ENCODE results near the gene ICAM2. TPM values are rescaled to one million over a fixed set of nuclear protein-coding genes. Genes with fewer than 3 reads are reported as not detected.
A peak's percentile ranks its signal among the peaks of the same experiment; 100 is the strongest.

The ICAM2 gene
- total RNA-seq, 5 donors from 2014 or later (not counting 1 experiment from before 2014, with no cell fraction given) = 69.6 to 132 (median 116) TPM

DNA sequence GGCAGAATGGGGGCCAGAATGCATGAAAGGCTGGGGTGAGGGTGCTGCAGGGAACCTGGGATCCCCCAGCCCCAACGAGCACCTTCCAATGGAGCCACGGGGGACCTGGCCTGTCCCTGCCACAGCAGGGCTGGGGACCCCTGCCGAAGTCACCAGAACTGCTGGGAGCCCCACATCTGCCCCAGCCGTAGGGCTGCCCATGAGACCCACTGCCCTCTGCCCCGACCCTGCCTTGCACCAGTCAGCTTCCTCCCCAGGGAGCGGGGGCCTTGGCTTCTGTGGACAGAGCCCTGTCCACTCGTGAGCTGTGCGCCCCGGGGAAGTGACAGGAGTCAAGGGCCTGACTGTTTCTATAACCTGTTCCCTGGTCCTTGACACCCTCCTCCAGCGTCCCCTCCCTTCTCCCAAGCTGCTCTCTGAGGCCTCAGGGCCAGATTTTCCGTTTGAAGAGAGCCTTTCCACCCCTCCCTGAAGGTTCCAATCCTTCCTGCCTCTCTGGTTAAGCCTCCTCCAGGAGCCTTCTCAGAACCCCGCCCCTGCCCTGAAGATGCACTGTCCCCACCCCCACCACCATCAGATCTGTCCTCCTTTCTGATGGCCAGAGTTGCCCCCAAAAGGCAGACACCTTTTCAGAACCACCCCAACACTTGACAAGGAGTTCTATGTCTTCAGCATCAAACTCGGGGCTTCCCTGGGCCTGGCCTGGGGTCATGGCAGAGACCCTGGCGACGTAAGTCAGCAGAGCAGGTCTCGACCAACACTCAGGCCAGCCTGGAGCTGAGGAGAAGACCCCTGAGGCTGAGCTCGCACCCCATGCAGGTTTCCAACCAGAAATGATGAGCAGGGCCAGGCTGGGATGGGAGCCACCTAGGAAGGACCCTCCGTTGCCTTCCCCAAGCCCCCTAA is 33.0 kb downstream of the ICAM2 start:
- peaks cover 35 to 52% (median 37%) of the 10 kb centered on the region in 3 donors for H3K4me1 Mint-ChIP-seq
- ATAC-seq (replicated peaks in 1 of 4) (no peak), DNase-seq (no peak)
- H3K4me3 Mint-ChIP-seq = no peak overlapping the region
- no peak overlapping the region for H3K4me3 ChIP-seq (ENCODE audit: control insufficient read depth in 1 of 2, extremely low read depth in 1 of 2, low read length in 1 of 2)
- no peaks in the 10 kb centered on the region for H3K9me3 ChIP-seq
- ChIA-PET CTCF (interaction anchor here (0.6 to 1.8 kb wide), 5 partner anchors 9 to 313 kb away, joined by 3 to 13 read pairs (median 3); no protein-coding TSS in a partner anchor), POLR2A (interaction anchor here in 1 of 2 donors (0.5 to 0.6 kb wide), 3 partner anchors 39 to 104 kb away, joined by 3 to 6 read pairs (median 4); no protein-coding TSS in a partner anchor)
- no peaks in the 10 kb centered on the region for H3K36me3 ChIP-seq (ENCODE audit: control insufficient read depth in 2 of 2, extremely low read depth in 1 of 2, insufficient read depth in 1 of 2, low read length in 1 of 2)
- peaks cover 4 to 5% (median 4%) of the 10 kb centered on the region in 3 donors for H3K9me3 Mint-ChIP-seq
- peaks cover 0 to 7% of the 10 kb centered on the region in 2 experiments for H3K27me3 ChIP-seq (replicated peaks in 1 of 2; ENCODE audit: control insufficient read depth in 2 of 2, extremely low read depth in 1 of 2, insufficient read depth in 2 of 2, low read length in 1 of 2)
- H3K27ac ChIP-seq (ENCODE audit: low read length) = no peak overlapping the region
- no peaks in the 10 kb centered on the region for H3K36me3 Mint-ChIP-seq
- peak overlapping the region in 1 of 2 donors; percentile 36 for H3K27ac Mint-ChIP-seq
- peaks cover 2 to 49% of the 10 kb centered on the region in 2 experiments for H3K4me1 ChIP-seq (ENCODE audit: control insufficient read depth in 1 of 2, extremely low read depth in 1 of 2, insufficient read depth in 2 of 2, low read length in 2 of 2)
- 87% methylated on average over 17 of the region's 18 CpGs for WGBS (ENCODE audit: insufficient coverage)
- no peaks in the 10 kb centered on the region for H3K27me3 Mint-ChIP-seq

DNA sequence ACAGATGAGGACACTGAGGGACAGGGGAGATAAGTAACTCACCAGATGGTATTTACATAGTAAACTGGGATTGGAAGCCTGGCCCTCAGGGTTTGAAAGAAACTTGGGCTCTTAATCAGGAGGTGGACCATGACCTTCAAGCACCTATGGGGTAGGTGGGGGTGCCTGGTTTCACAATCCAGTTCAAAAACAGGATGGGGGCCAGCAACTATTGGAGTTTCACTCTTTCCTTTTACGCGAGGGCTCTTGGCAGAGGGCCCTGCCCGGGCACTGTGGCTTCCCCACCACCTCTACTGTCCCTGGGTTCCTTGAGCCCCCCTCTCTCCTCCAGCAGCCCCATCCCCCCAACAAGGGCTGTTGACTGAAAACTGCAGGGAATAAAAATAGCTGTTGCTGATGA is 33.6 kb downstream of the ICAM2 start:
- POLR2A ChIA-PET = interaction anchor here in 1 of 2 donors (0.6 to 0.7 kb wide), 2 partner anchors 68 to 418 kb away, joined by 4 to 6 read pairs; no protein-coding TSS in a partner anchor
- Histone ChIP-seq H3K4me1 (ENCODE audit: control insufficient read depth in 1 of 2, extremely low read depth in 1 of 2, insufficient read depth in 2 of 2, low read length in 2 of 2) (peaks cover 2 to 43% of the 10 kb centered on the region in 2 experiments), H3K9me3 (no peaks in the 10 kb centered on the region), H3K4me3 (ENCODE audit: control insufficient read depth in 1 of 2, extremely low read depth in 1 of 2, low read length in 1 of 2) (no peak overlapping the region), H3K27me3 (replicated peaks in 1 of 2; ENCODE audit: control insufficient read depth in 2 of 2, extremely low read depth in 1 of 2, insufficient read depth in 2 of 2, low read length in 1 of 2) (peaks cover 0 to 7% of the 10 kb centered on the region in 2 experiments), H3K27ac (ENCODE audit: low read length) (no peak overlapping the region), H3K36me3 (ENCODE audit: control insufficient read depth in 2 of 2, extremely low read depth in 1 of 2, insufficient read depth in 1 of 2, low read length in 1 of 2) (no peaks in the 10 kb centered on the region)
- Mint-ChIP-seq H3K27me3 (no peaks in the 10 kb centered on the region), H3K9me3 (peaks cover 4 to 10% (median 4%) of the 10 kb centered on the region in 3 donors), H3K4me3 (no peak overlapping the region), H3K36me3 (no peaks in the 10 kb centered on the region), H3K4me1 (peaks cover 31 to 45% (median 34%) of the 10 kb centered on the region in 3 donors), H3K27ac (peak overlapping the region; percentile 4 to 16)
- no peak for DNase-seq
- no CpG with 5 or more reads among the region's 3 CpGs for WGBS (ENCODE audit: insufficient coverage)
- CTCF ChIA-PET = interaction anchor here in 1 of 2 donors (0.8 to 1.8 kb wide), 2 partner anchors 64 to 67 kb away, joined by 3 to 13 read pairs; no protein-coding TSS in a partner anchor
- ATAC-seq (replicated peaks in 1 of 4) = no peak

DNA sequence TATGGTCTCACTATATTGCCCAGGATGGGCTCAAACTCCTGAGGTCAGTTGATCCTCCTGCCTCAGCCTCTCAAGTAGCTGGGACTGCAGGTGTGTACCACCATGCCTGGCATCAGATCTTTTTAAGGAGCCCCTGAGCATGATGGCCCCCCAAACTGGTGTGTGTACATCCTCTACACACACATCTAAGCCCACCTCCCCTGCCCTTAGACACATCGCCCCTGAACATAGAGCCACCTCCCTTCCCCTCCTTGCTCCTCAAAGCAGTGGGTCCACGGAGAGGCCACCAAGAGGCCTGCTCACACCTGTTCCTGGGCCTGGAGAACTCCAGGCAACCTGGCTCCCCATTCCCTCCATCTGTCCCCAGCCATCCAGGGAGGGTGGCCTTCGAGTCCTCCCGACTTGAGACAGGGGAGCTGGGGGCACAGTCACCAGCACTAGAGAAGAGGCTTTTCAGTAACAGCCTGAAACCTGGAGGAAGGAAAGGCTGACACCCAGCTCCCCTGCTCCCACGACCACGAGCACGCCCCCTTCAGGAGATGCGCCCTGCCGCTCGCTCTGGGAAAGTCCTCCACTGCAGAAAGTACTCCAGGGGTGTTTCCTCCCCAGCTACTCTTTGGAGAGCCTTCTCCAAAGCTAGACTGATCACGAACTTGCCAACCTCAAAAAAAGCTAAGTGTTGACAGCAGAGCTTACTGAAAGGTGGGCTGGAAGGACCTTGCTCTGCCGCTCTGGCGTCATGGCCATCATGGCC is 34.9 kb downstream of the ICAM2 start:
- CTCF ChIA-PET = interaction anchor here in 1 of 2 donors (0.6 to 1.8 kb wide), 3 partner anchors 18 to 66 kb away, joined by 4 to 13 read pairs (median 6); no protein-coding TSS in a partner anchor
- no peak overlapping the region for H3K4me3 Mint-ChIP-seq
- peak; percentile 8 to 37 (median 12) for ATAC-seq (replicated peaks in 1 of 4)

DNA sequence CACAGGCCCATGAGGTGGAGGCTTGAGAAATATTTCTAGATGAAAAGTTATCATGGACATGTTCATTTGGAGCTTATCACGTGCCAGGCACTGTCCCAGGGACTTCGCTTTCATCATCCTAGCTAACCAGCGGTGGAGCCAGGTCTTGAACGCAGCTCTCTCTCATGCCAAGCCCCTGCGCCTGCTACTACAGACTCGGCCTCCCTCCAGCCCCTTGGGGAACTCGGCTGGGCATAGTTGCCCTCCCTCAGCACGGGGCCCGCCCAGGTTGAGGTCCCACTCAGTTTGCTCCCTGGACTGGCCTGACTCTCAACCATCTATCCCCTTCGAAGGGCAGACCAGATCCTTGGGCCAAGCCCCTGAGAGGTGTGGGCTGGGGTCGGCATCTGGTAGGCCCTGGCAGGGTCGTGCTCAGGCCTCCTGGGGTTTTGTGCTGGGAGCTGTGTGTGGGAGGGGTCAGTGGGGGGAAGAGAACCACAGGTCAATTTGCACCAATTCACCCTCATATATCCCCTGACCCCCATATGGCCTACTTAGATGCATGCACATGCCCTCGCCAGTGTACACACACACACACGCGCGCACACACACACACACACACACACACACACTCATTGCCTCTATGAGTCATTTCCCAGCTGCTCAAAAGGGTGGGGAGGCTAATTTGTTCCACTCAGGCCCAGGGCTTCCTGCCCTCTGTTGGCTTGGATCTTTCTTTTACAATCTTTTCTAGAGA is 35.6 kb downstream of the ICAM2 start:
- no peak overlapping the region for H3K4me3 Mint-ChIP-seq

More for the DNA sequence above, 34.9 kb downstream of the ICAM2 start:
- H3K27me3 ChIP-seq (replicated peaks in 1 of 2; ENCODE audit: control insufficient read depth in 2 of 2, extremely low read depth in 1 of 2, insufficient read depth in 2 of 2, low read length in 1 of 2) = peaks cover 0 to 4% of the 10 kb centered on the region in 2 experiments
- no peak for DNase-seq
- Mint-ChIP-seq H3K27me3 (no peaks in the 10 kb centered on the region), H3K9me3 (peaks cover 4 to 12% (median 4%) of the 10 kb centered on the region in 3 donors), H3K36me3 (no peaks in the 10 kb centered on the region), H3K4me1 (peaks cover 25 to 34% (median 26%) of the 10 kb centered on the region in 3 donors), H3K27ac (peak overlapping the region; percentile 71 to 86)
- peaks cover 0 to 30% of the 10 kb centered on the region in 2 experiments for H3K4me1 ChIP-seq (ENCODE audit: control insufficient read depth in 1 of 2, extremely low read depth in 1 of 2, insufficient read depth in 2 of 2, low read length in 2 of 2)
- H3K27ac ChIP-seq (ENCODE audit: low read length) = peak overlapping the region; percentile 57
- H3K9me3 ChIP-seq = no peaks in the 10 kb centered on the region
- H3K36me3 ChIP-seq (ENCODE audit: control insufficient read depth in 2 of 2, extremely low read depth in 1 of 2, insufficient read depth in 1 of 2, low read length in 1 of 2) = no peaks in the 10 kb centered on the region
- no peak overlapping the region for H3K4me3 ChIP-seq (ENCODE audit: control insufficient read depth in 1 of 2, extremely low read depth in 1 of 2, low read length in 1 of 2)
- 90% methylated on average over 7 of the region's 13 CpGs for WGBS (ENCODE audit: insufficient coverage)
- POLR2A ChIA-PET = interaction anchor here (0.6 kb wide), 3 partner anchors 19 to 159 kb away, joined by 4 to 7 read pairs (median 6); no protein-coding TSS in a partner anchor

DNA sequence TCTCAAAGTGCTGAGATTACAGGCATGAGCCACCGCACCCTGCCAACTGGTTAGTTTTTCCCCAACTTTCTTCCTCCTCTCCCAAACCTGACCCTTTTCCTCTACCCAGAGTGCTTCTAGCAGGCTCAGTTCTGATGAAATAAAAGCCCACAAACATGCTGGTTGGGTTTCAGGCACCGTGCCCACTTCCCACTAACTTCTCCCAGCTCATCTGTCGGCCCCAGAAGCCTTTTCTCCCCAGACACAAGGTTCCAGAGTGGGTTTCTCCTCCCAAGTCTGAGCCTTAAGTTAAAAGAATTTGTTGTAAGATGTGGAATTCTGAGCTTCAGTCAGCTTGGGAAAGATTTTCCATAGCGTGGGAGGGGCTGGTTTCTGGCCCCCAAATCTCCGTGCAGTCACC is 36.2 kb downstream of the ICAM2 start:
- H3K9me3 ChIP-seq = no peaks in the 10 kb centered on the region
- no peaks in the 10 kb centered on the region for H3K27me3 ChIP-seq (replicated peaks in 1 of 2; ENCODE audit: control insufficient read depth in 2 of 2, extremely low read depth in 1 of 2, insufficient read depth in 2 of 2, low read length in 1 of 2)
- no peaks in the 10 kb centered on the region for H3K36me3 ChIP-seq (ENCODE audit: control insufficient read depth in 2 of 2, extremely low read depth in 1 of 2, insufficient read depth in 1 of 2, low read length in 1 of 2)
- ChIA-PET CTCF (interaction anchor here (0.5 to 1.0 kb wide), 3 partner anchors 43 to 347 kb away, joined by 3 to 5 read pairs (median 3); no protein-coding TSS in a partner anchor), POLR2A (no interaction called here)
- Mint-ChIP-seq H3K9me3 (peaks cover 4 to 12% (median 4%) of the 10 kb centered on the region in 3 donors), H3K4me1 (peaks cover 14 to 24% (median 18%) of the 10 kb centered on the region in 3 donors), H3K4me3 (no peak overlapping the region), H3K36me3 (no peaks in the 10 kb centered on the region), H3K27ac (peak overlapping the region in 1 of 2 donors; percentile 64), H3K27me3 (no peaks in the 10 kb centered on the region)
- WGBS (ENCODE audit: insufficient coverage) = 90% methylated on average over 2 of the region's 5 CpGs
- H3K4me3 ChIP-seq (ENCODE audit: control insufficient read depth in 1 of 2, extremely low read depth in 1 of 2, low read length in 1 of 2) = no peak overlapping the region
- ATAC-seq (replicated peaks in 1 of 4) = no peak
- H3K4me1 ChIP-seq (ENCODE audit: control insufficient read depth in 1 of 2, extremely low read depth in 1 of 2, insufficient read depth in 2 of 2, low read length in 2 of 2) = peaks cover 0 to 20% of the 10 kb centered on the region in 2 experiments
- no peak overlapping the region for H3K27ac ChIP-seq (ENCODE audit: low read length)
- DNase-seq = no peak

More for the DNA sequence above, 35.6 kb downstream of the ICAM2 start:
- H3K9me3 Mint-ChIP-seq = peaks cover 4 to 12% (median 4%) of the 10 kb centered on the region in 3 donors
- no peak overlapping the region for H3K4me3 ChIP-seq (ENCODE audit: control insufficient read depth in 1 of 2, extremely low read depth in 1 of 2, low read length in 1 of 2)
- peaks cover 18 to 27% (median 18%) of the 10 kb centered on the region in 3 donors for H3K4me1 Mint-ChIP-seq
- H3K27me3 Mint-ChIP-seq = no peaks in the 10 kb centered on the region
- CTCF ChIA-PET = interaction anchor here in 1 of 2 donors (1.0 kb wide), 1 partner anchor 42 kb away, joined by 5 read pairs; no protein-coding TSS in a partner anchor
- H3K4me1 ChIP-seq (ENCODE audit: control insufficient read depth in 1 of 2, extremely low read depth in 1 of 2, insufficient read depth in 2 of 2, low read length in 2 of 2) = peaks cover 0 to 23% of the 10 kb centered on the region in 2 experiments
- DNase-seq = peak in 30 of 35 experiments; percentile 10 to 72 (median 52)
- no peaks in the 10 kb centered on the region for H3K27me3 ChIP-seq (replicated peaks in 1 of 2; ENCODE audit: control insufficient read depth in 2 of 2, extremely low read depth in 1 of 2, insufficient read depth in 2 of 2, low read length in 1 of 2)
- ATAC-seq (replicated peaks in 1 of 4) = peak; percentile 87 to 95 (median 91)
- no peaks in the 10 kb centered on the region for H3K9me3 ChIP-seq
- peak overlapping the region; percentile 71 to 86 for H3K27ac Mint-ChIP-seq
- 96% methylated on average over 4 of the region's 16 CpGs for WGBS (ENCODE audit: insufficient coverage)
- H3K36me3 ChIP-seq (ENCODE audit: control insufficient read depth in 2 of 2, extremely low read depth in 1 of 2, insufficient read depth in 1 of 2, low read length in 1 of 2) = no peaks in the 10 kb centered on the region
- POLR2A ChIA-PET = interaction anchor here (0.6 kb wide), 3 partner anchors 18 to 159 kb away, joined by 4 to 7 read pairs (median 6); no protein-coding TSS in a partner anchor
- H3K36me3 Mint-ChIP-seq = no peaks in the 10 kb centered on the region
- peak overlapping the region; percentile 57 for H3K27ac ChIP-seq (ENCODE audit: low read length)

Measured in T-cell (primary cell).